Astrocyte (in vitro differentiated cells and primary cell): ENCODE data around the gene TEC. TPM values are rescaled to one million over a fixed set of nuclear protein-coding genes. Genes with fewer than 3 reads are reported as not detected.

ENCODE experiments used
- DNase-seq: peaks from one replicate; pipeline ENCODE4 v3.0.0-alpha.2; 2010; ENCODE audit warnings: low read depth
- FAIRE-seq: peaks from 2 replicates; lab custom pipeline; 2011; peaks lifted over from hg19 to GRCh38; lab: Jason Lieb, UNC
- H2AFZ ChIP-seq: 2 replicates; pipeline ENCODE4 v1.6.0; 2012; ENCODE audit warnings: low read depth, low read length, inconsistent platforms
- H3K27ac ChIP-seq: 2 replicates; pipeline ENCODE4 v1.5.1; 2011; ENCODE audit warnings: low read depth, low read length, inconsistent platforms
- H3K27me3 ChIP-seq: 2 replicates; pipeline ENCODE4 v1.6.0; 2011; ENCODE audit warnings: low read length, inconsistent platforms; ENCODE audit not compliant: insufficient read depth
- H3K36me3 ChIP-seq: 2 replicates; pipeline ENCODE4 v1.5.1; 2011; ENCODE audit warnings: low read length, inconsistent platforms; ENCODE audit not compliant: insufficient read depth
- H3K4me1 ChIP-seq: 2 replicates; pipeline ENCODE4 v1.5.1; 2011; ENCODE audit warnings: low read length, inconsistent platforms; ENCODE audit not compliant: insufficient read depth
- H3K4me2 ChIP-seq: 2 replicates; pipeline ENCODE4 v1.6.0; 2012; ENCODE audit warnings: low read length, inconsistent platforms
- H3K4me3 ChIP-seq: 2 replicates; pipeline ENCODE4 v1.5.1; 2011; ENCODE audit warnings: low read depth, mild to moderate bottlenecking, low read length, inconsistent platforms; ENCODE audit not compliant: insufficient read depth
- H3K79me2 ChIP-seq: 2 replicates; pipeline ENCODE4 v1.6.0; 2012; ENCODE audit warnings: mild to moderate bottlenecking, low read length, inconsistent platforms; ENCODE audit not compliant: insufficient read depth
- H3K9ac ChIP-seq: 2 replicates; pipeline ENCODE4 v1.6.0; 2012; ENCODE audit warnings: mild to moderate bottlenecking, low read length, inconsistent platforms
- H3K9me3 ChIP-seq: 2 replicates; pipeline ENCODE4 v1.5.1; 2012; ENCODE audit warnings: low read depth, mild to moderate bottlenecking, low read length, inconsistent platforms; ENCODE audit not compliant: insufficient read depth
- H4K20me1 ChIP-seq: 2 replicates; pipeline ENCODE4 v1.6.0; 2012; ENCODE audit warnings: low read length, inconsistent platforms; ENCODE audit not compliant: insufficient read depth
- H3K27ac Mint-ChIP-seq: one replicate; pipeline ENCODE4 v1.8.0; 2021; ENCODE audit warnings: mild to moderate bottlenecking, mixed read lengths; ENCODE audit not compliant: unreplicated experiment
- H3K27me3 Mint-ChIP-seq: one replicate; pipeline ENCODE4 v1.8.0; 2021; ENCODE audit warnings: low read depth, mixed read lengths; ENCODE audit not compliant: unreplicated experiment
- H3K36me3 Mint-ChIP-seq: one replicate; pipeline ENCODE4 v1.8.0; 2021; ENCODE audit warnings: low read depth, mixed read lengths; ENCODE audit not compliant: unreplicated experiment
- H3K4me1 Mint-ChIP-seq: one replicate; pipeline ENCODE4 v1.8.0; 2021; ENCODE audit warnings: low read depth, mixed read lengths; ENCODE audit not compliant: unreplicated experiment
- H3K4me3 Mint-ChIP-seq: one replicate; pipeline ENCODE4 v1.8.0; 2021; ENCODE audit warnings: mild to moderate bottlenecking, moderate library complexity, mixed read lengths; ENCODE audit not compliant: unreplicated experiment
- H3K9me3 Mint-ChIP-seq: one replicate; pipeline ENCODE4 v1.8.0; 2021; ENCODE audit warnings: mild to moderate bottlenecking, mixed read lengths; ENCODE audit not compliant: unreplicated experiment
- EZH2 ChIP-seq: IDR thresholded peaks from 2 replicates; pipeline ENCODE4 v1.6.1; 2012; ENCODE audit warnings: mild to moderate bottlenecking, low read length, inconsistent platforms; ENCODE audit not compliant: insufficient read depth
- total RNA-seq: library from RNA; stranded (reverse); gene quantifications from 2 replicates; pipeline ENCODE4 v1.2.1, GENCODE V29; 2021
- TF ChIP-seq, protein P1 (sequence below): IDR thresholded peaks from 2 replicates; pipeline ENCODE4 v1.5.1; 2011; ENCODE audit warnings: low read depth, mild to moderate bottlenecking, inconsistent platforms, low read length, moderate library complexity; ENCODE audit not compliant: insufficient read depth

TEC gene
- total RNA-seq, 1 donor from 2014 or later, result 0.61 TPM

DNA sequence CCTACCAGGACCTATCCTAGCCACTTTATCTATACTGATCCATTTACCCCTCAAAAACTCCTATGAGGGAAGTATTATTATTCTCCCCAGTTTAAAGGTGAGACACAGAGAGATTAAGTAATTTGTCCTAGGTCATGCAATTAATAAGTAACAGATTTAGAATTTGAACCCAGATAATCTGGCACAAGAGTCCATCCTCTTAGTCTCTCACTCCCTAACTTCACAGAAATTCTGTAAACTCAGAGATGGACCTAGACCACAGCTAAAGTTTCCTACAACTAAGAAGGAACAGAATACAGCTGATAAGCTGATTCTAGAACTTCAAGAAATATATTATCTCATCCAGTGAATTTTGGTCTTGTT lies 58.7 kb downstream of the TEC start:
- Mint-ChIP-seq H3K9me3 (no peaks in the 10 kb centered on the region), H3K4me3 (no peak overlapping the region), H3K27ac (no peak overlapping the region), H3K4me1 (no peaks in the 10 kb centered on the region), H3K27me3 (no peaks in the 10 kb centered on the region), H3K36me3 (no peaks in the 10 kb centered on the region)
- Histone ChIP-seq H3K9me3 (no peaks in the 10 kb centered on the region), H3K36me3 (no peaks in the 10 kb centered on the region), H4K20me1 (no peaks in the 10 kb centered on the region), H2AFZ (no peak overlapping the region), H3K9ac (no peak overlapping the region), H3K27me3 (no peaks in the 10 kb centered on the region), H3K79me2 (no peaks in the 10 kb centered on the region), H3K4me1 (no peaks in the 10 kb centered on the region), H3K4me2 (no peak overlapping the region), H3K4me3 (no peak overlapping the region), H3K27ac (no peak overlapping the region)
- TF ChIP-seq EZH2, result no peak
- TF ChIP-seq, protein P1, sequence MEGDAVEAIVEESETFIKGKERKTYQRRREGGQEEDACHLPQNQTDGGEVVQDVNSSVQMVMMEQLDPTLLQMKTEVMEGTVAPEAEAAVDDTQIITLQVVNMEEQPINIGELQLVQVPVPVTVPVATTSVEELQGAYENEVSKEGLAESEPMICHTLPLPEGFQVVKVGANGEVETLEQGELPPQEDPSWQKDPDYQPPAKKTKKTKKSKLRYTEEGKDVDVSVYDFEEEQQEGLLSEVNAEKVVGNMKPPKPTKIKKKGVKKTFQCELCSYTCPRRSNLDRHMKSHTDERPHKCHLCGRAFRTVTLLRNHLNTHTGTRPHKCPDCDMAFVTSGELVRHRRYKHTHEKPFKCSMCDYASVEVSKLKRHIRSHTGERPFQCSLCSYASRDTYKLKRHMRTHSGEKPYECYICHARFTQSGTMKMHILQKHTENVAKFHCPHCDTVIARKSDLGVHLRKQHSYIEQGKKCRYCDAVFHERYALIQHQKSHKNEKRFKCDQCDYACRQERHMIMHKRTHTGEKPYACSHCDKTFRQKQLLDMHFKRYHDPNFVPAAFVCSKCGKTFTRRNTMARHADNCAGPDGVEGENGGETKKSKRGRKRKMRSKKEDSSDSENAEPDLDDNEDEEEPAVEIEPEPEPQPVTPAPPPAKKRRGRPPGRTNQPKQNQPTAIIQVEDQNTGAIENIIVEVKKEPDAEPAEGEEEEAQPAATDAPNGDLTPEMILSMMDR, result no peak
- DNase-seq (no peak), FAIRE-seq (no peak)

DNA sequence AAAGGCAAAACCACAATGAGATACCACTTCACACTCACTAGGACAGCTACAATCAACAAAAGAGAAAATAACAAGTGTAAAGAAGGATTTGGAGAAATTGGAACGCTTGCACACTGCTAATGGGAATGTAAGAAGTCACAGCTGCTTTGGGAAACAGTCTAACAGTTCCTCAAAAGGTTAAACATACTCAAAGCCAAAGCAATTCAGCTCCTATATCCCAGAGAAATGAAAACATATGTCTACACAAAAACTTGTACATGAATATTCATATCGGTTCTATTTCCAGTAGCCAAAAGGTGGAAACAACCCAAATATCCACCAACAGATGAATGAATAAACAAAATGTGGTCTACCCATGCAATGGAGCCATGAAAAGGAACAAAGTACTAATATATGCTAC lies 64.0 kb downstream of the TEC start:
- DNase-seq (no peak), FAIRE-seq (no peak)
- Histone ChIP-seq H3K27ac (no peak overlapping the region), H3K9ac (no peak overlapping the region), H4K20me1 (no peaks in the 10 kb centered on the region), H2AFZ (no peak overlapping the region), H3K4me3 (no peak overlapping the region), H3K4me1 (no peaks in the 10 kb centered on the region), H3K4me2 (no peak overlapping the region), H3K36me3 (no peaks in the 10 kb centered on the region), H3K27me3 (peaks cover 3% of the 10 kb centered on the region), H3K9me3 (no peaks in the 10 kb centered on the region), H3K79me2 (no peaks in the 10 kb centered on the region)
- H3K27me3 Mint-ChIP-seq, result no peaks in the 10 kb centered on the region
- peaks cover 10% of the 10 kb centered on the region for H3K4me1 Mint-ChIP-seq
- no peak overlapping the region for H3K4me3 Mint-ChIP-seq
- no peaks in the 10 kb centered on the region for H3K9me3 Mint-ChIP-seq
- H3K27ac Mint-ChIP-seq, result no peak overlapping the region
- H3K36me3 Mint-ChIP-seq, result no peaks in the 10 kb centered on the region
- TF ChIP-seq, protein P1, result no peak
- TF ChIP-seq EZH2, result no peak

DNA sequence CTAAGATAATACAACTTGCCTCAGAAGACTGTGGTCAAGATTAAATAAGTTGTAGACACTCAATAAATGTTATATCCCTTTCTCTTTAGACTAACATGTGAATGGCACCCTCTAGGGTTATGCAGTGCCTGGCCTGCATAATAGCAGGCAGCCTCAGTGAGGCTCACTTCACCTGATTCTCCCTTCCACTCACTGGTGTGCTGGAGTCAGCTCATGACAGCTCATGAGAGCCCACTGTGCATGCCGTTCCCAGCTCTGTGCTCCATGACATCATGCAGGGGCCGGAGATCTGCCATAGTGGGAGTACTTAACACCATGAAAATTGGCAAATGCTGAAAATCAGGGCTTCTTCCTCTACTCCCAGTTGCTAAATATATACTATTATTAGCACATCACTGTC lies 64.5 kb downstream of the TEC start:
- H3K4me1 Mint-ChIP-seq, result peaks cover 10% of the 10 kb centered on the region
- Histone ChIP-seq H2AFZ (no peak overlapping the region), H4K20me1 (no peaks in the 10 kb centered on the region), H3K9me3 (no peaks in the 10 kb centered on the region), H3K4me1 (no peaks in the 10 kb centered on the region), H3K27me3 (peaks cover 3% of the 10 kb centered on the region), H3K9ac (no peak overlapping the region), H3K79me2 (no peaks in the 10 kb centered on the region), H3K27ac (no peak overlapping the region), H3K4me2 (no peak overlapping the region), H3K4me3 (no peak overlapping the region), H3K36me3 (no peaks in the 10 kb centered on the region)
- no peak overlapping the region for H3K4me3 Mint-ChIP-seq
- H3K27me3 Mint-ChIP-seq, result no peaks in the 10 kb centered on the region
- H3K9me3 Mint-ChIP-seq, result no peaks in the 10 kb centered on the region
- TF ChIP-seq, protein P1, result no peak
- TF ChIP-seq EZH2, result no peak
- H3K27ac Mint-ChIP-seq, result peak overlapping the region; percentile 23
- DNase-seq, result no peak
- FAIRE-seq, result no peak
- H3K36me3 Mint-ChIP-seq, result no peaks in the 10 kb centered on the region
